ENCODE measurements around the gene RPS6KA2.
A peak's percentile ranks its signal among the peaks of the same experiment; 100 is the strongest.

RPS6KA2 gene

GRCh38 chr6:166615059-166615770, 11.8 kb downstream of the RPS6KA2 start:
- peak; percentile 55 for DNase-seq (ENCODE audit: low read depth)
- no peak overlapping the region for H3K4me3 ChIP-seq (ENCODE audit: low read length)
- TF ChIP-seq CTCF (conservative IDR thresholded peaks at IDR 0.05; ENCODE audit: low read length): no peak

GRCh38 chr6:166614589-166614988, 12.5 kb downstream of the RPS6KA2 start:
- no peak for DNase-seq (ENCODE audit: low read depth)
- H3K4me3 ChIP-seq (ENCODE audit: low read length): no peak overlapping the region
- TF ChIP-seq CTCF (conservative IDR thresholded peaks at IDR 0.05; ENCODE audit: low read length): no peak

GRCh38 chr6:166614171-166614583, 12.9 kb downstream of the RPS6KA2 start:
- H3K4me3 ChIP-seq (ENCODE audit: low read length): no peak overlapping the region
- no peak for TF ChIP-seq CTCF (conservative IDR thresholded peaks at IDR 0.05; ENCODE audit: low read length)
- DNase-seq (ENCODE audit: low read depth): no peak

- DNase-seq (ENCODE audit: low read depth): no peak
- TF ChIP-seq CTCF (conservative IDR thresholded peaks at IDR 0.05; ENCODE audit: low read length): no peak
- no peak overlapping the region for H3K4me3 ChIP-seq (ENCODE audit: low read length)
These were observed 14.0 kb downstream of the RPS6KA2 start for GRCh38 chr6:166613027-166613426.

GRCh38 chr6:166612471-166612881, 14.6 kb downstream of the RPS6KA2 start:
- H3K4me3 ChIP-seq (ENCODE audit: low read length): no peak overlapping the region
- DNase-seq (ENCODE audit: low read depth): no peak
- no peak for TF ChIP-seq CTCF (conservative IDR thresholded peaks at IDR 0.05; ENCODE audit: low read length)

GRCh38 chr6:166611631-166612030, 15.4 kb downstream of the RPS6KA2 start:
- no peak overlapping the region for H3K4me3 ChIP-seq (ENCODE audit: low read length)
- DNase-seq (ENCODE audit: low read depth): no peak
- no peak for TF ChIP-seq CTCF (conservative IDR thresholded peaks at IDR 0.05; ENCODE audit: low read length)

GRCh38 chr6:166610069-166610468, 17.0 kb downstream of the RPS6KA2 start:
- no peak for TF ChIP-seq CTCF (conservative IDR thresholded peaks at IDR 0.05; ENCODE audit: low read length)
- DNase-seq (ENCODE audit: low read depth): no peak
- H3K4me3 ChIP-seq (ENCODE audit: low read length): no peak overlapping the region

All from AG10803 (cell line).